ENCODE measurements around the gene EDN1.

- TF ChIP-seq, protein P1, sequence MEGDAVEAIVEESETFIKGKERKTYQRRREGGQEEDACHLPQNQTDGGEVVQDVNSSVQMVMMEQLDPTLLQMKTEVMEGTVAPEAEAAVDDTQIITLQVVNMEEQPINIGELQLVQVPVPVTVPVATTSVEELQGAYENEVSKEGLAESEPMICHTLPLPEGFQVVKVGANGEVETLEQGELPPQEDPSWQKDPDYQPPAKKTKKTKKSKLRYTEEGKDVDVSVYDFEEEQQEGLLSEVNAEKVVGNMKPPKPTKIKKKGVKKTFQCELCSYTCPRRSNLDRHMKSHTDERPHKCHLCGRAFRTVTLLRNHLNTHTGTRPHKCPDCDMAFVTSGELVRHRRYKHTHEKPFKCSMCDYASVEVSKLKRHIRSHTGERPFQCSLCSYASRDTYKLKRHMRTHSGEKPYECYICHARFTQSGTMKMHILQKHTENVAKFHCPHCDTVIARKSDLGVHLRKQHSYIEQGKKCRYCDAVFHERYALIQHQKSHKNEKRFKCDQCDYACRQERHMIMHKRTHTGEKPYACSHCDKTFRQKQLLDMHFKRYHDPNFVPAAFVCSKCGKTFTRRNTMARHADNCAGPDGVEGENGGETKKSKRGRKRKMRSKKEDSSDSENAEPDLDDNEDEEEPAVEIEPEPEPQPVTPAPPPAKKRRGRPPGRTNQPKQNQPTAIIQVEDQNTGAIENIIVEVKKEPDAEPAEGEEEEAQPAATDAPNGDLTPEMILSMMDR (IDR thresholded peaks at IDR 0.05; ENCODE audit: low read depth, low read length) = no peak
- no peak for TF ChIP-seq POLR2A (IDR thresholded peaks at IDR 0.05; ENCODE audit: extremely low read depth, insufficient read length)
- TF ChIP-seq MYC (IDR thresholded peaks at IDR 0.05; ENCODE audit: low read depth, low read length) = no peak
- TF ChIP-seq MAX (IDR thresholded peaks at IDR 0.05; ENCODE audit: low read depth, low read length) = no peak
Observed at GRCh38 chr6:12336121-12336971, 46.2 kb downstream of the EDN1 start.

Data from NB4 (cell line).